Stimulated activated CD8-positive, alpha-beta memory T cell treated with anti-CD3 and anti-CD28 coated beads, Interleukin-12 subunit alpha, Interleukin-12 subunit beta, amount 100 ng/mL, for 1 hour (primary cell): ENCODE measurements around the gene GFPT2.

Source experiments
- DNase-seq: peaks from one replicate; pipeline ENCODE4 v3.0.0-alpha.2; 2020; ENCODE audit warnings: low read depth

The GFPT2 gene

GRCh38 chr5:180333661-180334060, 19.5 kb downstream of the GFPT2 start:
- no peak for DNase-seq

DNA sequence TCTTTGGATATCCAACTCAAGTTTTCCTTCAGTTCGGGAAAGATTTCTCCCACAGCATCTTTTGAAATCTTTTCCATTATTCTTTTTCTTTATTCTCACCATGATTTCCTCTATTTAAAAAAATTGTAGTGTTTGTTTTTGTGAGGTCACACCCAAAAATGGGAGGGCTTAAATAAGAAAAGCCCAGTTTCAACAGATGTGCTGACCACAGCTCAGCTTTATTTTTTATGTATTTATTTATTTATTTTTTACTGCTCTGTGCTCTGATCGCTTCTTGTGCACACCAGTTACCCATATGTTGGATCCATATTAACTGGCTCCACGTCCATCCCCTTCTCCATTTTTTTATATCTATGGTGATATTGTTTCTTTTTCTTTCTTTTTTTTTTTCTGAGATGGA, 20.3 kb downstream of the GFPT2 start:
- no peak for DNase-seq

- no peak for DNase-seq
Measured at GRCh38 chr5:180332051-180332517, 21.1 kb downstream of the GFPT2 start.

DNA sequence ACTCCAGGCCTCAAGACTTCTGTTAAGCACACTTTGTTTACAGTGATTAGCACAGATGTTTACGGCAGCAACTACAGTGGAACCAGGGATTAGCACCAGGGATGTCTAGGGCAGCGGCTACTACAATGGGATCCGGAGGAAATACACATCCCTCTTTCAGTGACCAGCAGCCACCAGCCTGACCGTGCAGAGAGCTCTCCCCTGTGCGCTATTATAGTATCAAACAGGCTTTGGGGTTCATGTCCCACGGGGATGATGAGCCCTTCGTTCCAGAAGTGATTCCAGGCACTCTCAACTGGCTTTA, 21.5 kb downstream of the GFPT2 start:
- DNase-seq: no peak

DNA sequence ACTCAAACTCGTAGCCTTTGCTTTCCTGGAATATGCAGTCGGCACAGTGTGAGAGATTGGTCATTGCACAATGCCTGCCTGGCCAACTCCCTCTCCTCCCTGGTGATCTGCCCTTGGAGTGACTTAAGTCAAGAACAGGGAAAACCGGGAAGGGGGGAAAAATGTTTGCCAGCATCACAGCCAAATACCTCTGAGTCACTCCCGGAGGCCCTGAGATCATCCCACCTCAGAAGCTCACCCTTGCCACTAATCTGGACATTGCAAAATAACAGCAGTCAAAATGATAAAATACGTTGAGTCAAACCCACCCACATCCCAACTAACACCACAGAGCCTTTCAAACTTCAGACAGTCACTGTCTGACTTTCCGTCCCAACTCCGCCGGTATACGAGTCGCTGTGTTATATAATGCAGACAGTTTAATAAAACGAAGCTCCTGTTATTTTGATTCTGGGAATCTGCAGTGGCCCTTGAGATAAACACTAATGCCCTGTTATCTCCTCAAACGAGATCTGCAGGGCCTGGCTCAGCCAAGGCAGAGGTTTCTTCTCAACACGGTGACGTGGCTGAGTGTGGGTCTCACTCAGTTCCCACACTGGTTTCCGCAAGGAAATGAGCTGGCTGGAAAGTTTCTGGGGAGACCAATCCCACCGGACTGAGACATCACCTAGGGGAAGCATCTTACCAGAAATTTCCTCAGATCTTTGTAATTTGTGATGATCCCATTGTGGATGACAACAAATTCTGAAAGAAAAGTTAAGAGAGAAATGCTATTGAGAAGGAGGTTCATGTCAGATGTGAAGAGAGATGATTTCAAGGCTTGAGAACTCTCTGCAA, 22.1 kb downstream of the GFPT2 start:
- no peak for DNase-seq

- no peak for DNase-seq
Measured at GRCh38 chr5:180330270-180330648, 22.9 kb downstream of the GFPT2 start.

GRCh38 chr5:180329606-180330269, 23.4 kb downstream of the GFPT2 start:
- DNase-seq: no peak

DNA sequence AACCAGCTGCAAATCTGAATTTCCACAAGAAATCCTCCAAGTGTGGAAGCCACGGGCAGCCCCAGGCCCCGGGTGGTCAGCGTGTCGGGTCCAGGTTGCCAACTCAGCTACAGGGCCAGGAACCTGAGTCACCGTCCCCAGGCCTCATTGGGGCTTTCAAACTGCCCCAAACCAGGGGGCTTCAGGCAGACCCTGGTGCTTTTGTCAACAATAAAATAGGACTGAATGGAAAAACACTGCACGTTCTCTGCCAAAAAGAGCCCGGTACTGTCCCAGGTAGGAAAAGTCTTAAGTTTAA, 24.0 kb downstream of the GFPT2 start:
- DNase-seq: no peak

DNA sequence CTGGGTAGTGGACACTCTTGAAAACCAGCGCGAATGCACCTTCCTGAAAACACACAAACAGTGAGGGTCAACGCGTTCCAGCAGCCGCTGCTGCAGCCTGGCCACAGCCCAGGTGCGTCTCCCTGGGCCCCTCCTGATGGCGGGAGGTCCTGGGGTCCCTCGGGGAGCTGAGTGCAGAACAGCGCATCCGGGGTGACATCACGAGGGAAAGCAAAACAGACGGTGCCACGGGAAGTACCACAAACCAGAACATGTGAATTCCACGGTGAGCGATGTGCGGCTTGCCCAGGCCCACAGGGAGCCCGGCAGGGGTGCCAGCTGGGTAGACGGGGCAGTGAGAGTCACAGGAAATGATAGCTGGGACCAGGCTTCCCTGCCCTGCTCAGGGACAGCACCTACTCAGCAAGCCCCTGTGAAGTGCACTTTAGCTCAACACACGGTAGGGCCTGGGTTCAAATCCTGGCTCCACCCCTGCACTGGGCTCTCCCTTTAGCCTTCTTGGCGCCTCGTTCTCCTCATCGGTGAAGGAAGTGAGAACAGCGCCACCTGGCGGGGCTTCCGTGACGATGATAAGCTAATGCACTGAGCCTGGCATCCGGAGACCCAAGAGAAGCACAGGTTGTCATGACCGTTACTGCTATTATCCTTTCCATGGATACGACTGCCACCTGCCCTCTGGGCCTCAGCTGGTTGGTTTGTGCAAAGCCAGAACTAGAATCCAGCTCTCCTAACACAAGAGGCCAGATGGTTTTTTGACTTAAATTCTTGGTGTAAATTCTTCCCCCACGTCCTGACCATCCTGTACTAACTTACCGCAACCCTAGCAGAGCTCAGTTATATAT, 24.6 kb downstream of the GFPT2 start:
- peak; percentile 75 for DNase-seq

- no peak for DNase-seq
Measured at GRCh38 chr5:180326989-180327565, 26.1 kb downstream of the GFPT2 start.

DNA sequence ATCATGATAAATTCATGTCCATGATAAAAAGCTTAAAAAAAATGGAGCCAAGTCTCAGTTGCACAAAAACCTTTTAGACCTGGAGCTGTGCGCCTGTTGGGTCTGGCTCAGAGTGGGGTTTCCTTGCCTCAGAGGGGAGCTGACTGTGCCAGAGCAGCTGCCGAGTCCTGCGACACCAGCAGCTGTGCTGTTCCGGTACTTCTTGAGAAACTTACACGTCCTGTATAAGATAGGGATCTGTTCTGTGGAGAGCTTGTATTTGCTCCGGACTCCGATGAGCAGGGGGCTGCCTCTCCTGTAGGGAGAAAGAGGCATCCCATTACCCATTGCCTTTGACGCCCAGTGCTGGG, 28.6 kb downstream of the GFPT2 start:
- DNase-seq: no peak

GRCh38 chr5:180323941-180324600, 29.1 kb downstream of the GFPT2 start:
- no peak for DNase-seq

DNA sequence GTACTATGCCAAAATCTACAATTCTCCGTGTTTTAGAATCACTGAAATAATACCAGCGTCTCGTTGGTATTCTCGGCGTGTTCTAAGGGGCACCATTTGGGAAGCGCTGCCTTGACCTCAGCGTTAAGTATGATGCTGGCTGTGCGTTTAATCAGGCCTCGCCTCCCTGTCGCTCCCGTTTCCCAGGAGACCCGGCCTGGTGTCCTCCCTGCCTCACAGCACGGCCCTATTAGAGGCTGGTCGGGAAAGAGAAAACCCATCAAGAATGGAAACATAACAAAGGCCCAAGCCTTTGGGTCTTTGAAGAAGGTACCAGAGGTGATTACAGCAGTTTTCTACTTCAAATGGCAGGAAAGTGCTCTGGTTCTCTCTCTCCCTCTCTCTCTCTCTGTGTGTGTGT, 30.0 kb downstream of the GFPT2 start:
- DNase-seq: no peak

DNA sequence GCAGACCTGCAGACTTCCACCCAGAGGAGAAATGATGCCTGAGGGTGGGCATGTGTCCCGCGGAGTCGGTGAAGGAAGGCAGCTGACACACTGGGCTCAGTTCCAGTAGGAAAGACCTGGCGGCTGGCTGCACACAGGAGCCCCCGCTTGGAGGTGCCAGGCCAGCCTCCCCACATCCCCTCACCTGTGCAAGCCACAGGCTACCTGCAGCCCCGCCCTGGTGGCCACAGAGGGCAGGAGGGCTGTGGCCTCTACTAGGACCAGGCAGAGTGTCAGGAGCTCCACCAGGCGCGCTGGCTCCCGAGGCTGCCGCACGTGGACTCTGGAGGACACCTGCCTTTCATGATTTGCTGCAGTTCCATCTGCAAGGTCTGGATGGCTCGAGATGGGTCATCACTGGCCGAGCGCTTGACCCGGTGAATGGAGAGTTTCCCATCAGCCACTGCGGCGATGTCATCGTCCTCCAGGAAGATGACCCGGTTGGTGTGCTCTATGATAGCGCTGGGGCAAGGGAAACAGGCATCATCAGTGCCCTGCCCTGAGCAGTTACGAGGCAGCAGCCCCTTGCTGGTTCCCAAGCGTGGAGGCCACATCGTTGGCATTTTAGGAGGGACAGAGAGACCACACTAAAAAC, 34.6 kb downstream of the GFPT2 start:
- DNase-seq: no peak

DNA sequence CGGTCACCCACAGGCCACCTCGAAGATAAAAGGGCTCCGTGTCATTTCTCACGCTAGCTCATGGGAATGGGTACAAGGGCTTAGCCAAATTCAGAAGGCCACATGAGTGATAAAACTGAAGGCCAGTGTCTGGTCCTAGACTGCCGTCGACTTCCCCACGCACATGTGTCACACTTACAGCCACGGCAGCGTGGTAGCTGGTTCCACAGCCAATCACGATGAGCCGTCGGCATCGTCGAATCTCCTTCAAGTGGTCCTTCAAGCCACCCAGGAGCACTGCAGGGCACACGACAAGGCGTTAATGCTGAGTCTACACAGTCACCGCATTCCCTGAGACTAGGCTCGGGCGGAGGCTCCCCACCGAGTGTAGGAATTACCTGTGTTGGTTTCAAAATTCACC, 36.5 kb downstream of the GFPT2 start:
- DNase-seq: no peak

- DNase-seq: peak; percentile 68
Measured at GRCh38 chr5:180315762-180316212, 37.3 kb downstream of the GFPT2 start.

DNA sequence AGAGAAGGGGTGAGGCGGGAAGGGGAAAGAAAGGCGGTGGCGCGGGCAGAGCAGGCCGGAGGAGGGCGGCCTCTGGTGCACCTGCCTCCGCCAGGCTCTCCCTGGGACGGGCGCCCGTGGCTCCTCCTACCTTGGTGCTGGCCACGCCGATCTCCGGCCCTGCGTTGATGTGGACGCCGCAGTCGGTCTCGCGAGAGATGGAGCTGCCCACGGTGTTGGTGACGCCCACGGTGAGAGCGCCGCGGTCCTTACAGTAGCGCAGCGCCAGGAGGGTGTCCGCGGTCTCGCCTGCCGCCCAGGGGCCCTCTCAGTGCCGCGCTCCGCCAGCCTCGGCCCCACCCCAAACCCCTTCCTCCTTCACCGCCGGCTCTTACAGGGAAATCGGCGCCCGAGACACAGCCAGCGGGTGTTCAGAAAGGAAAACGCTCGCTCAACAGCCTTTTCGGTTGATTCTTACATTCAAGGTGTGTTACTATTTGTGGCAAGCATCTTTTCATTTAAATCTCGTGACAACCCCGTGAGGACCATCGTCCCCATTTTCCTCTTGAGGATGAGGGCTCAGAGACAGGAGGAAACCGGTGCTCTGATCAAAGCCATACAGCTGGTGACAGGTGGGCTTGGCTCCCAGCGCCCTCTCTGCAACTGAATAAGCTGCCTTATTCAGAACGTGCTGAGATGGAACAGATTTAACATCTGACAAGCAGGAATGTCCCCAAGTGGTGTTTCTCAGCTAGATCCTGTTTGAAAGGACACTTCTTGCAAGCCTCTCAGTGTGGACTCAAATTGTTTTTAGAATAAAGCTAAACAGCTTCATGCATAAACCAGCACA, 39.2 kb downstream of the GFPT2 start:
- peak; percentile 51 for DNase-seq

- DNase-seq: no peak
Measured at GRCh38 chr5:180311216-180311615, 41.9 kb downstream of the GFPT2 start.

GRCh38 chr5:180306796-180307195, 46.3 kb downstream of the GFPT2 start:
- no peak for DNase-seq

DNA sequence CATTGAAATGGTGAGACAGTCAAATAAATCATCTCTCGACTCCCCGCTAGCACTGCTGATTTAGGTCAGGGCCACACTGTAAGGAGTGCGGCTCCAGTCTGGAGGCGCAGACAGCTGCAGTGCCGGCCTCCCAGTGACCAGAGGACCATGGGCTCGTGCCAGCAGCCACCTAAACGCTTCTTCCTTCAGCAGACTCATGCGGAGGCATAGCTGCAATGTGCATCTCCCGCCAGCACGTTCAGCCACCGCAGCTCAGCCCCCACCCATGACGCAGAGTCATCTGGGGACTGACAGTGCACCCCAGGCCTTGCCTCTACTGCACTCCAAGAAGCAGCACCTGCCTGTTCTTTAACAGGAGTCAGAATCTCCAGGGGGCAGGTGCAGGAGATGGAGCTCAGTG, 47.7 kb downstream of the GFPT2 start:
- DNase-seq: no peak
